ENCODE measurements around the gene CDKL1. TPM values are rescaled to one million over a fixed set of nuclear protein-coding genes. Genes with fewer than 3 reads are reported as not detected.
"Not testable (repeated sequence)": the region's sequence is repeated elsewhere in the genome, so short reads cannot be mapped to it uniquely, and the experiment has no call there.

Gene CDKL1
- total RNA-seq, 4 donors from 2014 or later, result 1.5 to 12.5 (median 3.9) TPM

- WGBS, 2 donors, result 92 to 96% methylated on average over 5 of the region's 5 CpGs
- no peak for DNase-seq (ENCODE audit: low spot score in 2 of 2)
- H3K4me3 ChIP-seq (ENCODE audit: low read depth, poor library complexity, severe bottlenecking), result no peak overlapping the region
- no peak for TF ChIP-seq POLR2A (IDR thresholded peaks at IDR 0.05)
- no peak for TF ChIP-seq CTCF (IDR thresholded peaks at IDR 0.05)
- intact Hi-C loops (cut with DNase I; ENCODE audit: low total_unique reads), result no loop called here
Measured at GRCh38 chr14:50375760-50376159, 20.9 kb downstream of the CDKL1 start.

- no peak overlapping the region for H3K4me3 ChIP-seq (ENCODE audit: low read depth, poor library complexity, severe bottlenecking)
- 93 to 97% methylated on average over 3 of the region's 3 CpGs for WGBS, 2 donors
- DNase-seq (ENCODE audit: low spot score in 2 of 2), result no peak
- intact Hi-C loops (cut with DNase I; ENCODE audit: low total_unique reads), result no loop called here
- TF ChIP-seq POLR2A (IDR thresholded peaks at IDR 0.05) (no peak), CTCF (IDR thresholded peaks at IDR 0.05) (no peak)
Measured at GRCh38 chr14:50373959-50374358, 22.7 kb downstream of the CDKL1 start.

GRCh38 chr14:50371546-50371945 lies 25.1 kb downstream of the CDKL1 start:
- intact Hi-C loops (cut with DNase I; ENCODE audit: low total_unique reads), result no loop called here

GRCh38 chr14:50366589-50366988 lies 30.1 kb downstream of the CDKL1 start:
- 95 to 96% methylated on average over 4 of the region's 4 CpGs for WGBS, 2 donors
- intact Hi-C loops (cut with DNase I; ENCODE audit: low total_unique reads), result no loop called here
- no peak overlapping the region for H3K4me3 ChIP-seq (ENCODE audit: low read depth, poor library complexity, severe bottlenecking)
- no peak for DNase-seq (ENCODE audit: low spot score in 2 of 2)
- TF ChIP-seq CTCF (IDR thresholded peaks at IDR 0.05) (no peak), POLR2A (IDR thresholded peaks at IDR 0.05) (no peak)

More at GRCh38 chr14:50371546-50371945, 25.1 kb downstream of the CDKL1 start:
- TF ChIP-seq CTCF (IDR thresholded peaks at IDR 0.05) (no peak), POLR2A (IDR thresholded peaks at IDR 0.05) (no peak)
- 83 to 89% methylated on average over 3 to 4 of the region's 4 CpGs for WGBS, 2 donors
- DNase-seq (ENCODE audit: low spot score in 2 of 2), result no peak
- no peak overlapping the region for H3K4me3 ChIP-seq (ENCODE audit: low read depth, poor library complexity, severe bottlenecking)

GRCh38 chr14:50366115-50366514 lies 30.6 kb downstream of the CDKL1 start:
- intact Hi-C loops (cut with DNase I; ENCODE audit: low total_unique reads), result no loop called here
- TF ChIP-seq POLR2A (IDR thresholded peaks at IDR 0.05), result no peak
- no peak for TF ChIP-seq CTCF (IDR thresholded peaks at IDR 0.05)
- 84 to 89% methylated on average over 3 of the region's 3 CpGs for WGBS, 2 donors
- H3K4me3 ChIP-seq (ENCODE audit: low read depth, poor library complexity, severe bottlenecking), result no peak overlapping the region
- DNase-seq (ENCODE audit: low spot score in 2 of 2), result no peak

- DNase-seq (ENCODE audit: low spot score in 2 of 2); intact Hi-C loops (cut with DNase I; ENCODE audit: low total_unique reads); H3K4me3 ChIP-seq (ENCODE audit: low read depth, poor library complexity, severe bottlenecking): not testable (repeated sequence)
- 52 to 57% methylated on average over 7 of the region's 7 CpGs for WGBS, 2 donors
Measured at GRCh38 chr14:50365572-50365971, 31.1 kb downstream of the CDKL1 start.

Measured in lower leg skin (tissue), 4 donors.